Measurements from ENCODE around the gene ZNF771.
A peak's percentile ranks its signal among the peaks of the same experiment; 100 is the strongest.

ZNF771 gene

GRCh38 chr16:30366511-30366910 is 40.9 kb upstream of the ZNF771 start:
- Histone ChIP-seq H3K9me3 (ENCODE audit: control insufficient read depth, low read length) (no peaks in the 10 kb centered on the region), H3K14ac (ENCODE audit: low read length in 2 of 2) (no peak overlapping the region), H3K4me1 (ENCODE audit: control insufficient read depth, insufficient read depth, low read depth, low read length) (peaks cover 26% of the 10 kb centered on the region), H4K91ac (ENCODE audit: low read length) (no peak overlapping the region), H2AFZ (ENCODE audit: low read depth, low read length) (no peak overlapping the region), H3K27ac (ENCODE audit: low read length, poor library complexity, severe bottlenecking) (no peak overlapping the region), H3K4ac (ENCODE audit: low read depth in 1 of 2, low read length in 2 of 2) (no peak overlapping the region), H2BK15ac (ENCODE audit: low read depth, poor library complexity, severe bottlenecking) (no peak overlapping the region), H3K9ac (ENCODE audit: low read length) (no peak overlapping the region), H2BK12ac (ENCODE audit: low read length in 2 of 2) (no peak overlapping the region), H3K18ac (ENCODE audit: low read depth in 1 of 2, low read length in 2 of 2) (no peak overlapping the region), H3K23ac (ENCODE audit: low read length in 2 of 2) (no peak overlapping the region), H2BK5ac (ENCODE audit: low read depth, low read length, poor library complexity, severe bottlenecking) (no peak overlapping the region), H3K36me3 (ENCODE audit: control insufficient read depth in 1 of 2, insufficient read depth in 2 of 2, low read depth in 1 of 2, low read length in 2 of 2) (peaks cover 21 to 43% of the 10 kb centered on the region in 2 experiments), H2AK5ac (ENCODE audit: low read length, severe bottlenecking) (no peak overlapping the region), H2BK120ac (ENCODE audit: low read depth, low read length) (no peak overlapping the region), H3K79me1 (replicated peaks; ENCODE audit: low read length, poor library complexity, severe bottlenecking) (peaks cover 4% of the 10 kb centered on the region), H3K27me3 (ENCODE audit: control insufficient read depth in 1 of 2, insufficient read depth in 1 of 2, low read length in 2 of 2) (no peaks in the 10 kb centered on the region), H4K8ac (ENCODE audit: low read length) (no peak overlapping the region), H3K4me2 (ENCODE audit: low read length, poor library complexity, severe bottlenecking) (no peak overlapping the region), H3K4me3 (ENCODE audit: insufficient read depth in 1 of 2, low read depth in 1 of 2, low read length in 2 of 2) (peak overlapping the region in 1 of 2 experiments; percentile 98)
- no peak for DNase-seq
- 97% methylated on average over 4 of the region's 4 CpGs for WGBS

GRCh38 chr16:30367349-30368009 is 39.9 kb upstream of the ZNF771 start:
- Histone ChIP-seq H3K4me1 (ENCODE audit: control insufficient read depth, insufficient read depth, low read depth, low read length) (peaks cover 26% of the 10 kb centered on the region), H3K9ac (ENCODE audit: low read length) (peak overlapping the region; percentile 89), H4K8ac (ENCODE audit: low read length) (no peak overlapping the region), H3K4me3 (ENCODE audit: insufficient read depth in 1 of 2, low read depth in 1 of 2, low read length in 2 of 2) (peak overlapping the region in 1 of 2 experiments; percentile 98), H3K23ac (ENCODE audit: low read length in 2 of 2) (peak overlapping the region in 1 of 2 experiments; percentile 37), H3K9me3 (ENCODE audit: control insufficient read depth, low read length) (no peaks in the 10 kb centered on the region), H3K14ac (ENCODE audit: low read length in 2 of 2) (no peak overlapping the region), H2BK15ac (ENCODE audit: low read depth, poor library complexity, severe bottlenecking) (no peak overlapping the region), H3K4ac (ENCODE audit: low read depth in 1 of 2, low read length in 2 of 2) (no peak overlapping the region), H3K4me2 (ENCODE audit: low read length, poor library complexity, severe bottlenecking) (peak overlapping the region; percentile 93), H2BK5ac (ENCODE audit: low read depth, low read length, poor library complexity, severe bottlenecking) (no peak overlapping the region), H2BK12ac (ENCODE audit: low read length in 2 of 2) (no peak overlapping the region), H2AFZ (ENCODE audit: low read depth, low read length) (no peak overlapping the region), H3K27ac (ENCODE audit: low read length, poor library complexity, severe bottlenecking) (no peak overlapping the region), H2BK120ac (ENCODE audit: low read depth, low read length) (no peak overlapping the region), H3K18ac (ENCODE audit: low read depth in 1 of 2, low read length in 2 of 2) (no peak overlapping the region), H4K91ac (ENCODE audit: low read length) (no peak overlapping the region), H3K27me3 (ENCODE audit: control insufficient read depth in 1 of 2, insufficient read depth in 1 of 2, low read length in 2 of 2) (no peaks in the 10 kb centered on the region), H3K79me1 (replicated peaks; ENCODE audit: low read length, poor library complexity, severe bottlenecking) (peaks cover 4% of the 10 kb centered on the region), H3K36me3 (ENCODE audit: control insufficient read depth in 1 of 2, insufficient read depth in 2 of 2, low read depth in 1 of 2, low read length in 2 of 2) (peaks cover 21 to 39% of the 10 kb centered on the region in 2 experiments), H2AK5ac (ENCODE audit: low read length, severe bottlenecking) (no peak overlapping the region)
- no peak for DNase-seq
- 94% methylated on average over 10 of the region's 10 CpGs for WGBS

DNA sequence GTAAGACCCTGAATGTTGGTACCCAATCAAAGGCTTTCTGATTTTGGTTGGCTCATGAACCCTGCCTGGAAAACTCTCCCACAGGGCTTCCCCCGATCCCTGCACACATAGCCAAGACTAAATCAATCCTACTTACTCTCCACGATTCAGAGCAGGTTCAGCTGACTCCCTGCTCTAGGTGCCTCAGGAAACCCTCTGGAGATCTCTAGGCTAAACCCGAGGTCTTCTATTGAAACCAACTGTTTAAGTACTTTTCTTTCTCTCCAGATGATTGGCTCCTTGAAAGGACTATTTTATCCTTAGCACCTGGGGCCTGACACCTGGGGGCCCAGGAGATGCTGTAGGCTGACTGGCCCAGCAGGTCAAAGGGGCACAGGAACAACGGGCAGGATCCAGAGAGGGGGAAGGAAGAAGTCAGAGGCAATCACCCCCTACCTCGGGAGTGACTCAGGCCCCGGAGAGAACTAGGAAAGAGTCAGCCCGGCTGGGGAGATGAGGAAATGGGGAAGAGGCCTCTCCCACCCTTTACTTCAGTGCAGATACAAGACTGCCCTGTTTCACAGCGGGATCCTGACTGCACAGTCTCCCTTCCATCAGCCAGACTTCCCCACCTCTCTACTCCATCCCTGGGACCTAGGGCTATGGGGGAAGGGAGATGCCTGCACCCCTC is 39.1 kb upstream of the ZNF771 start:
- DNase-seq = peak; percentile 72
- peak overlapping the region in 1 of 2 experiments; percentile 79 for H3K23ac ChIP-seq (ENCODE audit: low read length in 2 of 2)
- WGBS = 33% methylated on average over 5 of the region's 8 CpGs
- H4K91ac ChIP-seq (ENCODE audit: low read length) = no peak overlapping the region
- peak overlapping the region; percentile 79 for H3K27ac ChIP-seq (ENCODE audit: low read length, poor library complexity, severe bottlenecking)
- no peak overlapping the region for H2BK120ac ChIP-seq (ENCODE audit: low read depth, low read length)
- H3K18ac ChIP-seq (ENCODE audit: low read depth in 1 of 2, low read length in 2 of 2) = no peak overlapping the region
- H3K4me2 ChIP-seq (ENCODE audit: low read length, poor library complexity, severe bottlenecking) = peak overlapping the region; percentile 93
- H3K14ac ChIP-seq (ENCODE audit: low read length in 2 of 2) = peak overlapping the region in 1 of 2 experiments; percentile 78
- H2BK15ac ChIP-seq (ENCODE audit: low read depth, poor library complexity, severe bottlenecking) = no peak overlapping the region
- H2AK5ac ChIP-seq (ENCODE audit: low read length, severe bottlenecking) = peak overlapping the region; percentile 62
- H4K8ac ChIP-seq (ENCODE audit: low read length) = no peak overlapping the region
- H3K27me3 ChIP-seq (ENCODE audit: control insufficient read depth in 1 of 2, insufficient read depth in 1 of 2, low read length in 2 of 2) = no peaks in the 10 kb centered on the region
- peak overlapping the region; percentile 71 to 98 for H3K4me3 ChIP-seq (ENCODE audit: insufficient read depth in 1 of 2, low read depth in 1 of 2, low read length in 2 of 2)
- H2BK12ac ChIP-seq (ENCODE audit: low read length in 2 of 2) = peak overlapping the region in 1 of 2 experiments; percentile 19
- H3K9ac ChIP-seq (ENCODE audit: low read length) = peak overlapping the region; percentile 89
- H3K79me1 ChIP-seq (replicated peaks; ENCODE audit: low read length, poor library complexity, severe bottlenecking) = peaks cover 2% of the 10 kb centered on the region
- H3K36me3 ChIP-seq (ENCODE audit: control insufficient read depth in 1 of 2, insufficient read depth in 2 of 2, low read depth in 1 of 2, low read length in 2 of 2) = peaks cover 20 to 32% of the 10 kb centered on the region in 2 experiments
- H3K9me3 ChIP-seq (ENCODE audit: control insufficient read depth, low read length) = no peaks in the 10 kb centered on the region
- peak overlapping the region in 1 of 2 experiments; percentile 45 for H3K4ac ChIP-seq (ENCODE audit: low read depth in 1 of 2, low read length in 2 of 2)
- H2AFZ ChIP-seq (ENCODE audit: low read depth, low read length) = no peak overlapping the region
- H2BK5ac ChIP-seq (ENCODE audit: low read depth, low read length, poor library complexity, severe bottlenecking) = peak overlapping the region; percentile 21
- peaks cover 25% of the 10 kb centered on the region for H3K4me1 ChIP-seq (ENCODE audit: control insufficient read depth, insufficient read depth, low read depth, low read length)

DNA sequence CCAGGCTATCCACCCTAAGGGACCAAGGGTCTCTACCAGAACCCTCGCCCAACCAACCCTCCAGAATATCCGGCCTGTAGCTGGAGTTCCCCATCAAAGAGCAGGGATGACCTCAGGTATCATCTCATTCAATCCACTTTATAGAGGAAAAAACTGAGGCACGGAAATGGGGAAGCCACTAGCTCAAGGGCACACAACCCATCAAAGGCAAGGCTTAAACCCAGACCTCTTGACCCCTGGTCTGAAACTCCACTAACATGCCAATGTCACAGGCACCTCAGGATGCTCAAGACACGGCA is 38.7 kb upstream of the ZNF771 start:
- H3K4me2 ChIP-seq (ENCODE audit: low read length, poor library complexity, severe bottlenecking) = peak overlapping the region; percentile 93
- H3K9ac ChIP-seq (ENCODE audit: low read length) = peak overlapping the region; percentile 89
- peak overlapping the region; percentile 79 for H3K27ac ChIP-seq (ENCODE audit: low read length, poor library complexity, severe bottlenecking)
- no peak for DNase-seq
- H2BK120ac ChIP-seq (ENCODE audit: low read depth, low read length) = no peak overlapping the region
- peak overlapping the region; percentile 12 to 53 for H3K18ac ChIP-seq (ENCODE audit: low read depth in 1 of 2, low read length in 2 of 2)
- H4K8ac ChIP-seq (ENCODE audit: low read length) = no peak overlapping the region
- H3K4me1 ChIP-seq (ENCODE audit: control insufficient read depth, insufficient read depth, low read depth, low read length) = peaks cover 25% of the 10 kb centered on the region
- peak overlapping the region in 1 of 2 experiments; percentile 19 for H2BK12ac ChIP-seq (ENCODE audit: low read length in 2 of 2)
- H3K36me3 ChIP-seq (ENCODE audit: control insufficient read depth in 1 of 2, insufficient read depth in 2 of 2, low read depth in 1 of 2, low read length in 2 of 2) = peaks cover 18 to 27% of the 10 kb centered on the region in 2 experiments
- H3K9me3 ChIP-seq (ENCODE audit: control insufficient read depth, low read length) = no peaks in the 10 kb centered on the region
- H3K79me1 ChIP-seq (replicated peaks; ENCODE audit: low read length, poor library complexity, severe bottlenecking) = peaks cover 2% of the 10 kb centered on the region
- H4K91ac ChIP-seq (ENCODE audit: low read length) = no peak overlapping the region
- H2AFZ ChIP-seq (ENCODE audit: low read depth, low read length) = no peak overlapping the region
- peak overlapping the region in 1 of 2 experiments; percentile 45 for H3K4ac ChIP-seq (ENCODE audit: low read depth in 1 of 2, low read length in 2 of 2)
- H3K27me3 ChIP-seq (ENCODE audit: control insufficient read depth in 1 of 2, insufficient read depth in 1 of 2, low read length in 2 of 2) = no peaks in the 10 kb centered on the region
- H3K14ac ChIP-seq (ENCODE audit: low read length in 2 of 2) = peak overlapping the region in 1 of 2 experiments; percentile 78
- H3K23ac ChIP-seq (ENCODE audit: low read length in 2 of 2) = peak overlapping the region in 1 of 2 experiments; percentile 79
- WGBS = 47% methylated on average over 4 of the region's 4 CpGs
- H2AK5ac ChIP-seq (ENCODE audit: low read length, severe bottlenecking) = peak overlapping the region; percentile 45
- H3K4me3 ChIP-seq (ENCODE audit: insufficient read depth in 1 of 2, low read depth in 1 of 2, low read length in 2 of 2) = peak overlapping the region; percentile 71 to 98
- peak overlapping the region; percentile 21 for H2BK5ac ChIP-seq (ENCODE audit: low read depth, low read length, poor library complexity, severe bottlenecking)
- no peak overlapping the region for H2BK15ac ChIP-seq (ENCODE audit: low read depth, poor library complexity, severe bottlenecking)
